Neural cell (in vitro differentiated cells): ENCODE results near the gene NTRK2. TPM values are rescaled to one million over a fixed set of nuclear protein-coding genes. Genes with fewer than 3 reads are reported as not detected.

Experiments
- H2AFZ ChIP-seq: fragments of 200-600, 300-800 bp; sonication (generic), shearing (Covaris generic); 2 replicates; pipeline ENCODE4 v1.6.0; 2014; ENCODE audit warnings: low read depth, mild to moderate bottlenecking, antibody characterized with exemption, low read length, moderate library complexity
- H3F3A ChIP-seq: fragments of 200-600 bp; shearing (Covaris generic); 2 replicates; pipeline ENCODE4 v1.6.1; 2016; ENCODE audit warnings: mild to moderate bottlenecking, moderate library complexity, mixed read lengths, antibody characterized with exemption, low read length; ENCODE audit not compliant: insufficient read depth, poor library complexity, severe bottlenecking
- H3K27ac ChIP-seq: fragments of 200-600, 300-800 bp; sonication (generic), shearing (Covaris generic); 2 replicates; pipeline ENCODE4 v1.5.1; 2014; ENCODE audit warnings: mild to moderate bottlenecking, low read length, moderate library complexity
- H3K27me3 ChIP-seq: fragments of 300-800, 200-600 bp; sonication (generic), shearing (Covaris generic); 2 replicates; pipeline ENCODE4 v1.6.0; 2014; ENCODE audit warnings: mild to moderate bottlenecking, low read depth, low read length, moderate library complexity; ENCODE audit not compliant: insufficient read depth
- H3K36me3 ChIP-seq: fragments of 300-800, 200-600 bp; sonication (generic), shearing (Covaris generic); 2 replicates; pipeline ENCODE4 v1.5.1; 2014; ENCODE audit warnings: mild to moderate bottlenecking, antibody characterized with exemption, low read length, moderate library complexity; ENCODE audit not compliant: insufficient read depth
- H3K4me2 ChIP-seq: fragments of 300-800, 200-600 bp; sonication (generic), shearing (Covaris generic); 2 replicates; pipeline ENCODE4 v1.6.0; 2014; ENCODE audit warnings: mild to moderate bottlenecking, low read length
- H3K4me3 ChIP-seq: fragments of 300-800, 200-600 bp; sonication (generic), shearing (Covaris generic); 2 replicates; pipeline ENCODE4 v1.5.1; 2014; ENCODE audit warnings: mild to moderate bottlenecking, low read length, moderate library complexity
- H3K79me2 ChIP-seq: fragments of 200-600 bp; shearing (Covaris generic); replicated peaks from 2 replicates; pipeline ENCODE4 v1.6.0; 2014; ENCODE audit warnings: mild to moderate bottlenecking, low read length, moderate library complexity; ENCODE audit not compliant: insufficient read depth
- H3K9ac ChIP-seq: fragments of 300-800, 200-600 bp; sonication (generic), shearing (Covaris generic); 2 replicates; pipeline ENCODE4 v1.6.1; 2016; ENCODE audit warnings: mild to moderate bottlenecking, low read length, mixed read lengths
- H3K9me2 ChIP-seq: fragments of 200-600 bp; shearing (Covaris generic); 2 replicates; pipeline ENCODE4 v1.6.1; 2016; ENCODE audit warnings: mild to moderate bottlenecking, low read length, mixed read lengths; ENCODE audit not compliant: insufficient read depth
- H3K9me3 ChIP-seq: fragments of 200-600, 300-800 bp; sonication (generic), shearing (Covaris generic); 2 replicates; pipeline ENCODE4 v1.6.1; 2016; ENCODE audit warnings: mild to moderate bottlenecking, mixed run types, low read length, moderate library complexity, mixed read lengths
- H4K20me1 ChIP-seq: fragments of 200-600 bp; shearing (Covaris generic); 2 replicates; pipeline ENCODE4 v1.6.1; 2016; ENCODE audit warnings: mild to moderate bottlenecking, mixed run types; ENCODE audit not compliant: insufficient read depth
- CTCF ChIP-seq: fragments of 450-650 bp; IDR thresholded peaks from 2 replicates; pipeline ENCODE4 v1.5.1; 2014; ENCODE audit warnings: antibody characterized with exemption, mild to moderate bottlenecking, moderate library complexity; ENCODE audit not compliant: poor library complexity, severe bottlenecking
- EP300 ChIP-seq: fragments of 450-650 bp; conservative IDR thresholded peaks from 2 replicates; pipeline ENCODE4 v1.6.1; 2014; ENCODE audit warnings: antibody characterized with exemption, mild to moderate bottlenecking, moderate library complexity; ENCODE audit not compliant: poor library complexity, severe bottlenecking
- EZH2 ChIP-seq: fragments of 200-600, 300-800 bp; shearing (Covaris generic), sonication (generic); IDR thresholded peaks from 2 replicates; pipeline ENCODE4 v1.6.1; 2014; ENCODE audit warnings: antibody characterized with exemption, low read length, borderline replicate concordance, mild to moderate bottlenecking; ENCODE audit not compliant: insufficient read depth, poor library complexity, severe bottlenecking
- MXI1 ChIP-seq: fragments of 450-650 bp; conservative IDR thresholded peaks from 2 replicates; pipeline ENCODE4 v1.6.1; 2014; ENCODE audit warnings: antibody characterized with exemption, mild to moderate bottlenecking; ENCODE audit not compliant: poor library complexity, severe bottlenecking
- POLR2AphosphoS5 ChIP-seq: IDR thresholded peaks from 2 replicates; pipeline ENCODE4 v1.6.1; 2012
- RAD21 ChIP-seq: fragments of 450-650 bp; conservative IDR thresholded peaks from 2 replicates; pipeline ENCODE4 v1.6.1; 2014; ENCODE audit warnings: antibody characterized with exemption, mild to moderate bottlenecking, moderate library complexity
- SMC3 ChIP-seq: fragments of 450-650 bp; conservative IDR thresholded peaks from 2 replicates; pipeline ENCODE4 v1.6.1; 2014; ENCODE audit warnings: antibody characterized with exemption, mild to moderate bottlenecking, moderate library complexity; ENCODE audit not compliant: poor library complexity
- TAF1 ChIP-seq: IDR thresholded peaks from 2 replicates; pipeline ENCODE4 v1.6.1; 2012; ENCODE audit warnings: low read depth
- polyA plus RNA-seq: library from polyadenylated mRNA; depleted of rRNA; stranded (reverse); fragments of >200 nt; gene quantifications from 2 replicates; pipeline ENCODE4 v1.2.3, GENCODE V29; 2014
- TF ChIP-seq, protein P1 (sequence below): IDR thresholded peaks from 2 replicates; pipeline ENCODE4 v1.6.1; 2012; ENCODE audit warnings: borderline replicate concordance

Gene NTRK2
- polyA plus RNA-seq, 1 donor from 2014 or later, result 14.2 TPM

GRCh38 chr9:84709056-84709455 is 39.5 kb downstream of the NTRK2 start:
- H3K9ac ChIP-seq, result no peak overlapping the region
- H3K4me2 ChIP-seq, result no peak overlapping the region
- no peaks in the 10 kb centered on the region for H4K20me1 ChIP-seq

GRCh38 chr9:84710701-84711397 is 41.3 kb downstream of the NTRK2 start:
- Histone ChIP-seq H3K79me2 (no peaks in the 10 kb centered on the region), H3K9me3 (no peaks in the 10 kb centered on the region), H3K4me3 (no peak overlapping the region), H3K27ac (peak overlapping the region; percentile 23), H3K27me3 (no peaks in the 10 kb centered on the region), H2AFZ (no peak overlapping the region), H3F3A (no peaks in the 10 kb centered on the region), H3K4me2 (peak overlapping the region; percentile 10), H3K36me3 (no peaks in the 10 kb centered on the region), H4K20me1 (no peaks in the 10 kb centered on the region), H3K9ac (no peak overlapping the region), H3K9me2 (no peaks in the 10 kb centered on the region)
- TF ChIP-seq MXI1 (no peak), RAD21 (no peak)

More at GRCh38 chr9:84709056-84709455, 39.5 kb downstream of the NTRK2 start:
- H3F3A ChIP-seq, result no peaks in the 10 kb centered on the region
- no peaks in the 10 kb centered on the region for H3K9me2 ChIP-seq
- TF ChIP-seq, protein P1, sequence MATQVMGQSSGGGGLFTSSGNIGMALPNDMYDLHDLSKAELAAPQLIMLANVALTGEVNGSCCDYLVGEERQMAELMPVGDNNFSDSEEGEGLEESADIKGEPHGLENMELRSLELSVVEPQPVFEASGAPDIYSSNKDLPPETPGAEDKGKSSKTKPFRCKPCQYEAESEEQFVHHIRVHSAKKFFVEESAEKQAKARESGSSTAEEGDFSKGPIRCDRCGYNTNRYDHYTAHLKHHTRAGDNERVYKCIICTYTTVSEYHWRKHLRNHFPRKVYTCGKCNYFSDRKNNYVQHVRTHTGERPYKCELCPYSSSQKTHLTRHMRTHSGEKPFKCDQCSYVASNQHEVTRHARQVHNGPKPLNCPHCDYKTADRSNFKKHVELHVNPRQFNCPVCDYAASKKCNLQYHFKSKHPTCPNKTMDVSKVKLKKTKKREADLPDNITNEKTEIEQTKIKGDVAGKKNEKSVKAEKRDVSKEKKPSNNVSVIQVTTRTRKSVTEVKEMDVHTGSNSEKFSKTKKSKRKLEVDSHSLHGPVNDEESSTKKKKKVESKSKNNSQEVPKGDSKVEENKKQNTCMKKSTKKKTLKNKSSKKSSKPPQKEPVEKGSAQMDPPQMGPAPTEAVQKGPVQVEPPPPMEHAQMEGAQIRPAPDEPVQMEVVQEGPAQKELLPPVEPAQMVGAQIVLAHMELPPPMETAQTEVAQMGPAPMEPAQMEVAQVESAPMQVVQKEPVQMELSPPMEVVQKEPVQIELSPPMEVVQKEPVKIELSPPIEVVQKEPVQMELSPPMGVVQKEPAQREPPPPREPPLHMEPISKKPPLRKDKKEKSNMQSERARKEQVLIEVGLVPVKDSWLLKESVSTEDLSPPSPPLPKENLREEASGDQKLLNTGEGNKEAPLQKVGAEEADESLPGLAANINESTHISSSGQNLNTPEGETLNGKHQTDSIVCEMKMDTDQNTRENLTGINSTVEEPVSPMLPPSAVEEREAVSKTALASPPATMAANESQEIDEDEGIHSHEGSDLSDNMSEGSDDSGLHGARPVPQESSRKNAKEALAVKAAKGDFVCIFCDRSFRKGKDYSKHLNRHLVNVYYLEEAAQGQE, result no peak
- no peak for TF ChIP-seq EZH2
- TF ChIP-seq SMC3, result no peak
- TF ChIP-seq MXI1, result no peak
- TF ChIP-seq POLR2AphosphoS5, result no peak
- no peak for TF ChIP-seq CTCF
- TF ChIP-seq EP300, result no peak
- TF ChIP-seq TAF1, result no peak
- no peak for TF ChIP-seq RAD21
- H3K36me3 ChIP-seq, result no peaks in the 10 kb centered on the region
- H3K9me3 ChIP-seq, result no peaks in the 10 kb centered on the region
- no peak overlapping the region for H2AFZ ChIP-seq
- H3K4me3 ChIP-seq, result no peak overlapping the region
- no peak overlapping the region for H3K27ac ChIP-seq
- no peaks in the 10 kb centered on the region for H3K27me3 ChIP-seq
- H3K79me2 ChIP-seq, result no peaks in the 10 kb centered on the region
